PC-9 (cell line): ENCODE measurements around the gene LTK. TPM values are rescaled to one million over a fixed set of nuclear protein-coding genes. Genes with fewer than 3 reads are reported as not detected.

ENCODE experiments used
- BruUV-seq: library from RNA; stranded (reverse); fragments of 400-500 nt; replicated peaks from 2 replicates; lab custom pipeline; 2021; lab: Mats Ljungman, UMichigan
- CTCF ChIA-PET: fragments of 300-600 bp; sonication (Branson Sonifier 250); formaldehyde crosslinking; loops from one replicate; lab custom pipeline; 2022; ENCODE audit warnings: antibody characterized with exemption; lab: Charles Lee
- POLR2A ChIA-PET: fragments of 300-600 bp; sonication (Branson Sonifier 250); formaldehyde crosslinking; loops from one replicate; lab custom pipeline; 2022; ENCODE audit warnings: antibody characterized with exemption; ENCODE audit not compliant: unreplicated experiment; lab: Charles Lee
- DNase-seq, 2 experiments: peaks; one replicate each; pipeline versions ENCODE4 v3.0.0 to v3.0.0-alpha.2; 2015 to 2022; ENCODE audit warnings: mixed read lengths in 1 of 2
- H2AFZ ChIP-seq: fragments of 200-600 bp; sonication (generic); 2 replicates; pipeline ENCODE4 v1.8.1; 2017; ENCODE audit warnings: antibody characterized with exemption
- H3F3A ChIP-seq: fragments of 200-600 bp; sonication (generic); 2 replicates; pipeline ENCODE4 v1.8.1; 2017; ENCODE audit warnings: antibody characterized with exemption, mild to moderate bottlenecking, low read depth; ENCODE audit not compliant: insufficient read depth
- H3K27ac ChIP-seq: fragments of 200-600 bp; sonication (generic); 2 replicates; pipeline ENCODE4 v1.6.1; 2016; ENCODE audit warnings: mixed run types
- H3K27me3 ChIP-seq: fragments of 200-600 bp; sonication (generic); 2 replicates; pipeline ENCODE4 v1.6.1; 2016; ENCODE audit warnings: low read depth, mixed run types; ENCODE audit not compliant: insufficient read depth
- H3K36me3 ChIP-seq: fragments of 200-600 bp; sonication (generic); 2 replicates; pipeline ENCODE4 v1.6.1; 2016; ENCODE audit warnings: low read depth, mixed run types
- H3K4me1 ChIP-seq: fragments of 200-600 bp; sonication (generic); replicated peaks from 2 replicates; pipeline ENCODE4 v1.6.1; 2016; ENCODE audit warnings: mixed run types; ENCODE audit not compliant: insufficient read depth
- H3K4me2 ChIP-seq: fragments of 200-600 bp; sonication (generic); 2 replicates; pipeline ENCODE4 v1.6.1; 2017; ENCODE audit warnings: mixed run types
- H3K4me3 ChIP-seq: fragments of 200-600 bp; sonication (generic); 2 replicates; pipeline ENCODE4 v1.6.1; 2016; ENCODE audit warnings: mixed run types
- H3K79me2 ChIP-seq: fragments of 200-600 bp; sonication (generic); 2 replicates; pipeline ENCODE4 v1.6.1; 2017; ENCODE audit warnings: low read depth, mixed run types
- H3K9me2 ChIP-seq: fragments of 200-600 bp; sonication (generic); 2 replicates; pipeline ENCODE4 v1.8.1; 2017; ENCODE audit warnings: mild to moderate bottlenecking; ENCODE audit not compliant: insufficient read depth
- H3K9me3 ChIP-seq: fragments of 200-600 bp; sonication (generic); 2 replicates; pipeline ENCODE4 v1.8.1; 2016; ENCODE audit warnings: low read depth; ENCODE audit not compliant: insufficient read depth
- H4K20me1 ChIP-seq: fragments of 200-600 bp; sonication (generic); 2 replicates; pipeline ENCODE4 v1.8.1; 2017; ENCODE audit not compliant: insufficient read depth
- EZH2 ChIP-seq: fragments of 200-600 bp; sonication (generic); IDR thresholded peaks from 2 replicates; pipeline ENCODE4 v1.8.0; 2017; ENCODE audit warnings: antibody characterized with exemption, low read depth
- intact Hi-C: fragments of 100-400 bp; cut with micrococcal nuclease; formaldehyde crosslinking; loops from one replicate; pipeline ENCODE4 v1.10.0; 2022; ENCODE audit not compliant: unreplicated experiment
- total RNA-seq: library from RNA; stranded (reverse); gene quantifications from 2 replicates; pipeline ENCODE4 v1.2.3, GENCODE V29; 2021
- TF ChIP-seq, protein P1 (sequence below): fragments of 200-600 bp; sonication (generic); conservative IDR thresholded peaks from 2 replicates; pipeline ENCODE4 v1.6.1; 2017; ENCODE audit warnings: mixed run types, antibody characterized with exemption, mild to moderate bottlenecking, moderate library complexity

The LTK gene
- total RNA-seq, 1 experiment from 2014 or later = 0.11 TPM

DNA sequence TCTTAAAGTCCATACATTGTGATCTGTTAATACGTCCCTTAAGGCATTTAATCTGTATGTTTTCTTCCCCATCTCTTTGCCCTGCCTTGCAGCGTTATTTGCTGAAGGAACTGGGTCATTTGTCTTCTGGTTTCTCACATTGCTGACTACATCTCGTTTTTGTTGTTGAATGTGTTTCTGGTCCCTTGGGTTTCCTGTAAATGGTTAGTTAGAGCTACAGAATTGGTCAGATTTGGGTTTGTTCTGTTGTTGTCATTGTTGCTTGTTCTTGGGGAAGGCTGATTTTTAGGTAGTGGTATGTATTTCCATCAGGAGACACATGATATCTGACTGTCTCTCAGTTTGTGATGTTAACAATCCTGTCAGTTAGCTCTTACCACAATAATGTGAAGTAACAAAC, 46.9 kb downstream of the LTK start:
- DNase-seq = no peak
- no TSS peak for BruUV-seq
- no peak overlapping the region for H3K4me3 ChIP-seq
- H3K4me2 ChIP-seq = no peak overlapping the region
- 0 out of 2 replicates have a peak, but pooled peaks cover 4% of the 10 kb centered on the region for H3F3A ChIP-seq
- no peaks in the 10 kb centered on the region for H3K9me2 ChIP-seq
- no peaks in the 10 kb centered on the region for H4K20me1 ChIP-seq
- intact Hi-C loops = no loop called here
- no peaks in the 10 kb centered on the region for H3K79me2 ChIP-seq
- no peaks in the 10 kb centered on the region for H3K9me3 ChIP-seq
- CTCF ChIA-PET = interaction anchor here (0.6 kb wide), 1 partner anchor 759 kb away, joined by 3 read pairs; no protein-coding TSS in a partner anchor
- TF ChIP-seq, protein P1, sequence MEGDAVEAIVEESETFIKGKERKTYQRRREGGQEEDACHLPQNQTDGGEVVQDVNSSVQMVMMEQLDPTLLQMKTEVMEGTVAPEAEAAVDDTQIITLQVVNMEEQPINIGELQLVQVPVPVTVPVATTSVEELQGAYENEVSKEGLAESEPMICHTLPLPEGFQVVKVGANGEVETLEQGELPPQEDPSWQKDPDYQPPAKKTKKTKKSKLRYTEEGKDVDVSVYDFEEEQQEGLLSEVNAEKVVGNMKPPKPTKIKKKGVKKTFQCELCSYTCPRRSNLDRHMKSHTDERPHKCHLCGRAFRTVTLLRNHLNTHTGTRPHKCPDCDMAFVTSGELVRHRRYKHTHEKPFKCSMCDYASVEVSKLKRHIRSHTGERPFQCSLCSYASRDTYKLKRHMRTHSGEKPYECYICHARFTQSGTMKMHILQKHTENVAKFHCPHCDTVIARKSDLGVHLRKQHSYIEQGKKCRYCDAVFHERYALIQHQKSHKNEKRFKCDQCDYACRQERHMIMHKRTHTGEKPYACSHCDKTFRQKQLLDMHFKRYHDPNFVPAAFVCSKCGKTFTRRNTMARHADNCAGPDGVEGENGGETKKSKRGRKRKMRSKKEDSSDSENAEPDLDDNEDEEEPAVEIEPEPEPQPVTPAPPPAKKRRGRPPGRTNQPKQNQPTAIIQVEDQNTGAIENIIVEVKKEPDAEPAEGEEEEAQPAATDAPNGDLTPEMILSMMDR = no peak
- TF ChIP-seq EZH2 = no peak
- no peak overlapping the region for H2AFZ ChIP-seq
- no peaks in the 10 kb centered on the region for H3K36me3 ChIP-seq
- no peaks in the 10 kb centered on the region for H3K4me1 ChIP-seq
- H3K27me3 ChIP-seq = no peaks in the 10 kb centered on the region
- POLR2A ChIA-PET = interaction anchor here (0.7 kb wide), 2 partner anchors 307 to 477 kb away, joined by 3 to 4 read pairs; no protein-coding TSS in a partner anchor
- no peak overlapping the region for H3K27ac ChIP-seq

DNA sequence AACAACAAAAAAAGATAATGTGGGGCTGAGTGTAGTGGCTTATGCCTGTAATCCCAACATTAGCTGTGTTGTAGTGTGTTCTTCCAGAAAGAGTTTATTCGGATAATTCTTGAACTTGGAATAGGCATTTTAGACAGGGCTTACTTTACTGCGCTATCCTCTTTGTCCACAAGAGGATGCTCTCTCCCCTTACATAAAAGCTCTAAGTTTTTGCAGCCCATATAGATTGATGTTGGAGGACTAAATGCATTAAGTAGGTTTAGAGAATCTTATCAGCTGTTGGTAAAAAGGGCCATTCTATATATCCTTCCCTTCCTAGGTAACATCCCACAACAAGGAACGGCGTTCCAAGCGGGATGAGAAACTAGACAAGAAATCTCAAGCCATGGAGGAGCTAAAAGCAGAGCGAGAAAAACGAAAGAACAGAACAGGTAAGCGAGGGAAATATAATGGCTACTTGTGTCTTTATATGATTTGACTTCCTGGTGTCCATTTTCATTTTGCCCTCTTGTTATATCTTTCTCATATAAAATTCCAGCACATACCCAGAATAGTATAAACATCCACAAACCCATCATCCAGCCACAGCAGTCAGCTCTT, 47.7 kb downstream of the LTK start:
- Histone ChIP-seq H3K4me1 (no peaks in the 10 kb centered on the region), H3K9me3 (no peaks in the 10 kb centered on the region), H3K9me2 (no peaks in the 10 kb centered on the region), H3K27me3 (no peaks in the 10 kb centered on the region), H3K36me3 (no peaks in the 10 kb centered on the region), H2AFZ (no peak overlapping the region), H3K79me2 (no peaks in the 10 kb centered on the region), H3K4me2 (no peak overlapping the region), H4K20me1 (no peaks in the 10 kb centered on the region), H3K4me3 (no peak overlapping the region), H3F3A (0 out of 2 replicates have a peak, but pooled peaks cover 4% of the 10 kb centered on the region), H3K27ac (no peak overlapping the region)
- no TSS peak for BruUV-seq
- intact Hi-C loops = loop anchor here (1.0 kb wide), 2 partner anchors 345 to 438 kb away; no protein-coding TSS in a partner anchor
- CTCF ChIA-PET = interaction anchor here (0.6 to 1.2 kb wide), 7 partner anchors 94 to 559 kb away, joined by 3 to 5 read pairs (median 3); no protein-coding TSS in a partner anchor
- POLR2A ChIA-PET = no interaction called here
- DNase-seq = no peak
- TF ChIP-seq, protein P1 = peak; percentile 82
- TF ChIP-seq EZH2 = no peak

DNA sequence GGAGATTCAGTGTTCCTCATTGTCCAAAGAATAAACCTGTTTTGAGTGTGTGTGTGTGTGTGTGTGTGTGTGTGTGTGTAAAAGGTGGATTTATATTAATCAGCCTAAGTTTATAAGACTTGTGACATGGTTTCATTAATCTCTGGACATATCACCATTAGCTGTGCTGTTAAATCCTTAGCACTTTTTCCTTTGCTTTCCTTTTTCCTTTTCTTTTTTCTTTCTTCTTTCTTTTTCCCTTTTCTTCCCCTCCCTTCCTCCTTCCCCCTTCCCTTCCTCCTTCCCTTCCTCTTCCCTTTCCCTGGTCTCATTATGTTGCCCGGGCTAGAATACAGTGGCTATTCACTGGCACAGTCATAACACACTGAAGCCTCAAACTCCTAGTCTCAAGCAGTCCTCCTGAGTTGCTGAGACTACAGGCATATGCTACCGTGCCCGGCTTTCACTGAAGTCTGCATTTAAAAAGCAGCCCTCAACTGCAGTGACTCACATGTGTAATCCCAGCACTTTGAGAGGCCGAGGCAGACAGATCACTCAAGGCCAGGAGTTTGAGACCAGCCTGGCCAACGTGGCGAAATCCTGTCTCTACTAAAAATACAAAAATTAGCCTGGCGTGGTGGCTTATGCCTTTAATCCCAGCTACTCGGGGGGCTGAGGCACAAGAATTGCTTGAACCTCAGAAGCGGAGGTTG, 48.6 kb downstream of the LTK start:
- intact Hi-C loops = loop anchor here (1.0 kb wide), 2 partner anchors 346 to 439 kb away; no protein-coding TSS in a partner anchor
- BruUV-seq = no TSS peak
- TF ChIP-seq, protein P1 = no peak
- TF ChIP-seq EZH2 = no peak
- DNase-seq = no peak
- ChIA-PET CTCF (interaction anchor here (0.6 to 1.2 kb wide), 8 partner anchors 94 to 558 kb away, joined by 3 to 9 read pairs (median 4); no protein-coding TSS in a partner anchor), POLR2A (no interaction called here)
- Histone ChIP-seq H3K4me3 (no peak overlapping the region), H3K36me3 (no peaks in the 10 kb centered on the region), H3F3A (0 out of 2 replicates have a peak, but pooled peaks cover 4% of the 10 kb centered on the region), H3K4me2 (no peak overlapping the region), H3K9me2 (no peaks in the 10 kb centered on the region), H3K4me1 (no peaks in the 10 kb centered on the region), H3K27ac (no peak overlapping the region), H3K79me2 (no peaks in the 10 kb centered on the region), H4K20me1 (no peaks in the 10 kb centered on the region), H2AFZ (no peak overlapping the region), H3K9me3 (no peaks in the 10 kb centered on the region), H3K27me3 (no peaks in the 10 kb centered on the region)
